ENCODE results near the gene NKAIN1.

DNA sequence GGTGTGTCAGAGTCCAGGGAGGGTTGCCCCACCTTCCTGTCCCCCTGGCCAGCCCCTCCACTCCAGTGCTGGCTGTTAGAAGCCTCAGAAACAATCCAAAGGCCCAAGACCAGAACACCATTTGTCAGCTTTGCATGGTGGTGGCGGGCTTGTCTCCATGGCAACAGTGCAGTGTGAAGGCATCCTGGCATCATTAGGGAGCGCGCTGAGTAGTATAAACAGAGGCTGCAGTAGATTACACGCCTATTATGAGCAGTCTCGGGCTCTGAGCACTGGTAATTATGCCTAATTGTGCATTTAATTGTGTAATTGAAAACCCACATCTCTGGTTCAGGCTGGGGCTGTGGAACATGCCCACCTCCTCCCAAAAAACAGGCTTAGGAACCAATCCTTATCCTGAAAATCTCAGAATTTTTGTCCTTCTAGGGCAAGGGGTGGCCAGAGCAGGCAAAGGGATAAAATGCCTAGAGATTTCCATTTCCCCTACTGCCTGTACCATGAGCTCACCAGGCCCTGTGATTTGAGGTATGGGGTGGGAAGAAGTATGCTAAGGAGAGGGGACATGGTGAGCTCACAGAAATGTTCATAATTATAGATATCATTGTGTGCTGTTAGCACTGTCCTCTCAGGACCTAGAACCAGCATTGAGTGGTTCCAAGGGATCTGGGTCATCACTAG is 11.7 kb downstream of the NKAIN1 start:
- TF ChIP-seq, protein P1, sequence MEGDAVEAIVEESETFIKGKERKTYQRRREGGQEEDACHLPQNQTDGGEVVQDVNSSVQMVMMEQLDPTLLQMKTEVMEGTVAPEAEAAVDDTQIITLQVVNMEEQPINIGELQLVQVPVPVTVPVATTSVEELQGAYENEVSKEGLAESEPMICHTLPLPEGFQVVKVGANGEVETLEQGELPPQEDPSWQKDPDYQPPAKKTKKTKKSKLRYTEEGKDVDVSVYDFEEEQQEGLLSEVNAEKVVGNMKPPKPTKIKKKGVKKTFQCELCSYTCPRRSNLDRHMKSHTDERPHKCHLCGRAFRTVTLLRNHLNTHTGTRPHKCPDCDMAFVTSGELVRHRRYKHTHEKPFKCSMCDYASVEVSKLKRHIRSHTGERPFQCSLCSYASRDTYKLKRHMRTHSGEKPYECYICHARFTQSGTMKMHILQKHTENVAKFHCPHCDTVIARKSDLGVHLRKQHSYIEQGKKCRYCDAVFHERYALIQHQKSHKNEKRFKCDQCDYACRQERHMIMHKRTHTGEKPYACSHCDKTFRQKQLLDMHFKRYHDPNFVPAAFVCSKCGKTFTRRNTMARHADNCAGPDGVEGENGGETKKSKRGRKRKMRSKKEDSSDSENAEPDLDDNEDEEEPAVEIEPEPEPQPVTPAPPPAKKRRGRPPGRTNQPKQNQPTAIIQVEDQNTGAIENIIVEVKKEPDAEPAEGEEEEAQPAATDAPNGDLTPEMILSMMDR (conservative IDR thresholded peaks at IDR 0.05; ENCODE audit: low read length): no peak
- TF ChIP-seq EZH2phosphoT487 (IDR thresholded peaks at IDR 0.05; ENCODE audit: borderline replicate concordance, low read depth, low read length): no peak

Data from OCI-LY7 (cell line).